Pulmonary artery endothelial cell (primary cell): ENCODE measurements around the gene GZMB. TPM values are rescaled to one million over a fixed set of nuclear protein-coding genes. Genes with fewer than 3 reads are reported as not detected.
"Not testable (repeated sequence)": the region's sequence is repeated elsewhere in the genome, so short reads cannot be mapped to it uniquely, and the experiment has no call there.

Source experiments
- DNase-seq: peaks from one replicate; pipeline ENCODE4 v3.0.0-alpha.2; 2011; ENCODE audit warnings: low read depth, low spot score
- total RNA-seq: library from RNA; depleted of rRNA; stranded (reverse); fragments of >200 nt; gene quantifications from 2 replicates; pipeline ENCODE4 v1.2.3, GENCODE V29; 2014

The GZMB gene, protein sequence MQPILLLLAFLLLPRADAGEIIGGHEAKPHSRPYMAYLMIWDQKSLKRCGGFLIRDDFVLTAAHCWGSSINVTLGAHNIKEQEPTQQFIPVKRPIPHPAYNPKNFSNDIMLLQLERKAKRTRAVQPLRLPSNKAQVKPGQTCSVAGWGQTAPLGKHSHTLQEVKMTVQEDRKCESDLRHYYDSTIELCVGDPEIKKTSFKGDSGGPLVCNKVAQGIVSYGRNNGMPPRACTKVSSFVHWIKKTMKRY
- not detected in 2 replicates for total RNA-seq

- no peak for DNase-seq
Observed at GRCh38 chr14:24634158-24634557, at the start of gene GZMB. TSS of gene GZMB (minus strand) at chr14:24634190. CDS start at chr14:24634160, 30 bp downstream.

GRCh38 chr14:24681056-24681455 is 47.1 kb upstream of the GZMB start:
- DNase-seq: no peak

GRCh38 chr14:24680516-24680915 is 46.5 kb upstream of the GZMB start:
- no peak for DNase-seq

GRCh38 chr14:24679248-24679961 is 45.4 kb upstream of the GZMB start:
- DNase-seq: no peak

GRCh38 chr14:24678801-24679247 is 44.8 kb upstream of the GZMB start:
- peak; percentile 71 for DNase-seq

- DNase-seq: no peak
Observed at GRCh38 chr14:24677956-24678355, 44.0 kb upstream of the GZMB start.

DNA sequence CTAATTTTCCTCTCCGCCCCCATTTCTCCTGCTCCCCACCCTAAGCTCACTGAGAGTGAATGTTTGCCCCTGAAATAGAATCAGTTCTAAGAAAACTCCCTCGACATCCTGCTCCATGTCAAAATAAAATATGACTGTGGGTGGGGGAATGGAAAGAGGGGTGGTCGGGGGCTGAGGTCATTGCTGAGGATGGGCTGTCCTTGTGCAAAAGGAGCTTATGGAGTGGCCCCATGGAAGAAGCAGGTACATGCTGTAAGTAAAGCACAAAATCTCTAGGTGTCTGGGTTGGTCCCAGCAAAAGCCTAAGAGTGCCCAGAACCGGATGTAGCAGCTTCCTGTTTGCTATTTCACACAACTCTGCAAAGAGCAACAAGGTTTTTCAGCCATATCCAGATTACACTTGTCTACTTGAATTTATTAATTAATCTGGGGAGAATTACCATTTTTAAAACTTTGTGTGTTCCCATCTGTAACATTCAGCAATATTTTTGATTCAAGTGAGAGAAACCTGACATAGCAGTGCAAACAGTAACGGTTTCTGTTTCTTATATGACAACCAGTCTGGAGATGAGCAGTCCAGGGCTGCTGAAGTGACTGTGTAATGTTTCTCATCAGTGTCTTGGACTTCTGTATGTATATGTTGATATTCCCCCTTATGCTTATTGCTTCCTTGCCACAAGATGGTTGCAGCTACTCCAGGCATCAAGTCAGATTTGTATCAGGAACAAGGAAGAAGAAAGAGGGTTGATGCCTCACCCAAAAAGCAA is 40.4 kb upstream of the GZMB start:
- DNase-seq: no peak

DNA sequence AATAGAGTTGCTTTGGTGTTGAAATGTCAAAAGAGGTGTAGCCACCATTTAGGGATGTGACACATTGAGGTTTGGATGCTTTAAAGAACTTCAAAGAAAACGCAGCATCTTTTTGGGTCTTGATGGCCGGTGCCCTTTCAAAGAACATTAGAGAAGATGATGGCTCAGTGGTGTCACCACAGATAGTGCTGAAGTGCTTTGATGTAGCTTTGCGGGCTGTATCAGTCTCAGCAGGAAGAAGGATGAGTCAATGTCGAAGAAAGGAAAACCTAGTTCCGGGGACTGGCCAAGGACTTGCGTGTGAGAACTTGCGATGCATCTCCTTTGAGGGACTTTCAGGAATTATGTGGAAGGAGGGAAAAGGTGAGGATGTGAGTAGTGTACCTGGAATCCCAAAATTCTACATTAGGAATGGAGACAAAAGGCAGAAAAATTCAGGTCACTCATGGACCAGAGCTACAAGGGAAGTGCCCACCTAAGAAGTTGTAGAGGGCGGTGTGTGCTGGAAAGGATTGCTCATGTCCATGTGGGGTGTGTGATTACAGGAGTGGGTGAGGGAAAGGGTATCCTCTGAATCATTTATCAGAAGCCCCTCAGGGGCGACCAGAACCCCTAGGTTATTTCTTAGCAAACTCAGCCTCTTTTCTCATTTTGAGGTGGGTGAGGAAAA is 39.7 kb upstream of the GZMB start:
- no peak for DNase-seq

- no peak for DNase-seq
Observed at GRCh38 chr14:24673059-24673458, 39.1 kb upstream of the GZMB start.

DNA sequence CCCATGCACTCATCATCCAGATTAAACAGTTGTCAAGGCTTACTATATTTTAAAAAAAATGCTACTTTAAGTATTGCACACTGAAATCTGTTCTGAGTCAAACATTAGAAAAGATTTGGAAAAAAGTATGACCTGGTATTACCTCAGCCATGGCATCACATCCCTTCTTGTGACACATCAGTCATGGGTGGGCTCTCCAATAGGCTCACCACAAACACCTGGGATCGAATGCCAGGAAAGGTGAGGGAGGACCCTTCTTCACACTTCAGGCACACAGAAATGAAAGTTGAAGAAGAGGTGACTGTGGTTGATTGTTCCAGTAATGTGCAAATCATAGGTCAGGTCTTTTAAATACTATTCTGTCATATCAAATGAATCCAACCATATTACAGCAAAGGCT is 36.6 kb upstream of the GZMB start:
- no peak for DNase-seq

DNA sequence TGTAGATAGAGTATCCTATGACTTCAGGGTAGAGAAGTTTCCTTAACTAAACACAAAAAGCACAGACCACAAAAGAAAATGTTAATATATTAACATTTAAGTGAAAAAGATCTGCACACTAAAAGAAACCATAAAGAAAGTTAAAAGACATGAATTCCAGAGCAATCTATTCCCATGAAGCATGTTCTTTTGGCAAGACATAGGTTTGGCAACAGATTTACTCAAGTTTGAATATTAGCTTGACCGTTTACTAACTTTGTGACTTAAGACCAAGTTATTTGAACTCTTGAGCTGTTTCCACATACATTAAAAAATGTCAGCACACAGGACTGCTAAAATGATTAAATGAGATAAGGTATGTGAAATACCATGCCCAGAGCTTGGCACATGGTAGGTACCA is 35.7 kb upstream of the GZMB start:
- DNase-seq: no peak

DNA sequence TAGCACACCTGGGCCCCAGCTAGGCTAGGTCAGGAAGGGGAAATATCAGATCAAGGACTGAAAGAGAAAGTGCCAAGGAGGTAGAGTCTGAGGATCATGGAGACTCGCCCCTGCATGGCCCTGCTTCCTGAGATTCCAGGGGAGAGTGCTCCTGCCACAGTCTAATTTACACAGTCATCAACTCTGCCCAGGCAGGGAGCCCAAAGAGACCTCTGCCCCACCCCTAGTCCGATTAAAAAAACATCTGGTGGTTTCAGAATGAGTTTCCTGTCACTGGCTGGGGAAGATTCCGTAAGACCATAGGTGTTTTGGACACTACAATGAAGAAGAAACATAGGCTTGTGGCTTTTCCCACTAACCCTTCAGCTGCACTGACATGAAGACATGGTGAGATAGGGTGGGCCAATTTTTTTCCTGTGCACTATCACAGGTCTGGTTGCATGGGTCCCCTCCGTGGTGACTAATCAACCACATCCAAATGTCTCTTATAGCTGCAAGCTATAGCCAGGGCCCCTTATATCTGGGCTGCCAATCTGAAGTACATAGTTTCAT is 31.5 kb upstream of the GZMB start:
- DNase-seq: no peak

DNA sequence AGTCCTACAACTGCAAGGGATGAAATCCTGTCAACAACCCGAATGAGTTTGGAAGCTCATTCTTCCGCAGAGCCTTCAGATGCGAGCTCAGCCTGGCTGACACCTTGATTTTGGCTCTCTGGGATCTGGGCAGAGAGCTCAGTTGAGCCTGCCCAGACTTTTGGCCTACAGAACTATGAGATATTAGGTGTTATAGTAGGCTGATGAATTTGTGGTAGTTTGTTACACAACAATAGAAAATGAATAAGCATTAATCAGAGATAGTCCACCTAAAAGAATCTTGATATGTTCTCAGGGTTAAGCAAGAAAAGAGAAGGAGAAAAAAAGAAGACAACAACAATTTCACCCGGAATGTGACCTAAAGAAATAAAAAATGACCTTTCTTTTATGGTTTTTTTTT is 30.4 kb upstream of the GZMB start:
- no peak for DNase-seq

DNA sequence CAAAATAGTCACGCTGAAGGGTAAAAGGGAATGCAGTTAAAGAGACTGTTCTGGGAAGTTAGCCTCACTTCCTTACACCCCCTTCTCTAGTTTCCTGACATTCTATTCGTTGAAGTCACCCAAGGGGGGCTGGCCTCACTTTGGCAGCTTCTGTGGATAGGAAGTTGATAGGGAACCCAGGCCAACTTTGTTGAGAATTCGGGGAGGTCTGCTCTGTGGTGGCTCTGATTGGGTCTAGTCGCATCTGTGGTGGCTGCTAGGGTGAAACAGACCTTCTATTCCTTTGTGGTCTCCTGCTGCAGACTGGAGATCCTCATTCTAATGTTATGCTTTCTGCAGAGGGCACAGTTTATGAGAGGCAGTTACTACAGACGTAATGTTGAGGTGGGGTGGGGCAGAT is 28.8 kb upstream of the GZMB start:
- no peak for DNase-seq

- no peak for DNase-seq
Observed at GRCh38 chr14:24659916-24660570, 26.1 kb upstream of the GZMB start.

GRCh38 chr14:24648361-24648760 is 14.4 kb upstream of the GZMB start:
- DNase-seq: not testable (repeated sequence)

GRCh38 chr14:24639905-24640304 is 5.9 kb upstream of the GZMB start:
- DNase-seq: no peak

DNA sequence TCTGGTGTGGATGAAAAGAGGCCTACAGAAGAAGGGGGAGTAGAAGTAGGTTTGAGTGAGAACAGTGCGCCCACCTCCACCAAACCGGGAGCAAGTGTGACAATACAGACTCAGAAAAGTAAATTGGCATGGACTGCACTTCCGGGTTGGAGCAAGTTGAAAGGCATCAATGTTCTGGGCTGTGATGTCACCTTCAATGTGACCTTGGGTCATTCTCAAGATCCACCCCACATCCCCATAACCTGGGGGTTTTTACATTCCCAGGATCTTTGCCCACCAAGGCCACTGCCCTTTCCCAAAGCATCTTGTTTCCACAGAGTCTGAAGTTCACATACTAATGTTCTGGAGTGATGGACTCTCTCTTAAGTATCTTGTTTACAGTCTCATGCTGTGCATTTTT is 5.3 kb upstream of the GZMB start:
- no peak for DNase-seq

DNA sequence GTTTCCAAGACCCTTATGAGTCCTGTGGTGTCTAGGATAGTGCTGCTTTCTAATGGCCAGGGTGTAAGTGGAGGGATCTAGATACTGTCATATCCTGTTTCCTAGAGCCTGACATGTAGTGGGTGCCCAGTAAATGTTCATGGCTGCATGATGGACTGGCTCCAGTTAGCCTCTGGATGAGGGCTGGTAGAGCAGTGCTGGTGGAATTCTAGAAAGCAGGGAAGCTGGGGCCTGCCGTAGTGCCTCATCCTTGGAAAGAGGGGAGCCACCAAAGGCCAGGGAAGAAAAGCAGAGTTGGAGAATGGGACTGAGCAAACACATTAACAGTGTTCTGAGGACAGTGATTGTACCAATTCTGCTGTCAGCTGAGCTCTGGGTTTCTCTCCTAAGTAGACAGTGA is 637 bp downstream of the GZMB start:
- DNase-seq: no peak

- no peak for DNase-seq
Observed at GRCh38 chr14:24632761-24633160, 1.2 kb downstream of the GZMB start.

DNA sequence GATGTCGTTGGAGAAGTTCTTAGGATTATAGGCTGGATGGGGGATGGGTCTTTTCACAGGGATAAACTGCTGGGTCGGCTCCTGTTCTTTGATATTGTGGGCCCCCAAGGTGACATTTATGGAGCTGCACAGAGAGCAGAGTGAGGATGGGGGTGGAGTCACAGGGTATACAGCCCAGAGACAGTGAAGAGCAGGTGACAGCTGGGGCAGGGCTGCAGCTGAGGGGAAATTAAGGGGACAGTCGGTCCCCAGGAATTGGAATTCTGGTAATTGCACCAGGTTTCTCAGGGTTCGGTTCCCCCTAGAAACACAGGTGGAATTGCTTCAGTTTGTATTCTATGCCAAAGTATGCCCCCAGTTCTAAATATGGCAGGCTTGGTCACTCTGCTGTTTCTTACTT is 1.7 kb downstream of the GZMB start:
- DNase-seq: no peak
